WERI-Rb-1 (cell line): ENCODE data around the gene ZNF263.
"Not testable (repeated sequence)": the region's sequence is repeated elsewhere in the genome, so short reads cannot be mapped to it uniquely, and the experiment has no call there.

ENCODE experiments used
- DNase-seq: peaks from one replicate; pipeline ENCODE4 v3.0.0-alpha.2; 2020
- H3K27ac ChIP-seq: fragments of 250-450 bp; sonication (Bioruptor Pico); 2 replicates; pipeline ENCODE4 v1.5.1; 2020; ENCODE audit warnings: mild to moderate bottlenecking, moderate library complexity
- H3K27me3 ChIP-seq: fragments of 250-450 bp; sonication (Bioruptor Pico); 2 replicates; pipeline ENCODE4 v1.5.1; 2021; ENCODE audit warnings: mild to moderate bottlenecking, low read depth, moderate library complexity; ENCODE audit not compliant: insufficient read depth, severe bottlenecking
- H3K36me3 ChIP-seq: fragments of 250-450 bp; sonication (Bioruptor Pico); 2 replicates; pipeline ENCODE4 v1.5.1; 2020; ENCODE audit warnings: mild to moderate bottlenecking, moderate library complexity
- H3K4me3 ChIP-seq: 2 replicates; pipeline ENCODE4 v1.5.1; 2011; ENCODE audit warnings: low read depth, mild to moderate bottlenecking, control low read depth, low read length
- H3K9me3 ChIP-seq: fragments of 250-450 bp; sonication (Bioruptor Pico); 2 replicates; pipeline ENCODE4 v1.5.1; 2021; ENCODE audit warnings: mild to moderate bottlenecking, moderate library complexity; ENCODE audit not compliant: severe bottlenecking
- TF ChIP-seq, protein P1 (sequence below): IDR thresholded peaks from 2 replicates; pipeline ENCODE4 v1.5.1; 2011; ENCODE audit warnings: low read depth, mild to moderate bottlenecking, control low read depth, inconsistent platforms, low read length

The ZNF263 gene

DNA sequence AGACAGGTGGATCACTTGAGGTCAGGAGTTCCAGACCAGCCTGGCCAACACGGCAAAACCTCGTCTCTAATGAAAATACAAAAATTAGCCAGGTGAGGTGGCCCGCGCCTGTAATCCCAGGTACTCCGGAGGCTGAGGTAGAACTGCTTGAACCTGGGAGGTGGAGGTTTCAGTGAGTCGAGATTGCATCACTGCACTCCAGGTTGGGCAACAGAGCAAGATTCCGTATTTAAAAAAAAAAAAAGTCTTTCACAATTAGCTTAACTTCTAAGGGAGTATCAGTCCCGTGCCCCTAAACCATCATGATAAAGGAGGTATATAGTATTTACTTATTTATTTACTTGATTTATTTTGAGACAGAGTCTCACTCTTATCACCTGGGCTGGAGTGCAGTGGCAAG is 23.5 kb upstream of the ZNF263 start:
- H3K36me3 ChIP-seq, result no peaks in the 10 kb centered on the region
- TF ChIP-seq, protein P1, sequence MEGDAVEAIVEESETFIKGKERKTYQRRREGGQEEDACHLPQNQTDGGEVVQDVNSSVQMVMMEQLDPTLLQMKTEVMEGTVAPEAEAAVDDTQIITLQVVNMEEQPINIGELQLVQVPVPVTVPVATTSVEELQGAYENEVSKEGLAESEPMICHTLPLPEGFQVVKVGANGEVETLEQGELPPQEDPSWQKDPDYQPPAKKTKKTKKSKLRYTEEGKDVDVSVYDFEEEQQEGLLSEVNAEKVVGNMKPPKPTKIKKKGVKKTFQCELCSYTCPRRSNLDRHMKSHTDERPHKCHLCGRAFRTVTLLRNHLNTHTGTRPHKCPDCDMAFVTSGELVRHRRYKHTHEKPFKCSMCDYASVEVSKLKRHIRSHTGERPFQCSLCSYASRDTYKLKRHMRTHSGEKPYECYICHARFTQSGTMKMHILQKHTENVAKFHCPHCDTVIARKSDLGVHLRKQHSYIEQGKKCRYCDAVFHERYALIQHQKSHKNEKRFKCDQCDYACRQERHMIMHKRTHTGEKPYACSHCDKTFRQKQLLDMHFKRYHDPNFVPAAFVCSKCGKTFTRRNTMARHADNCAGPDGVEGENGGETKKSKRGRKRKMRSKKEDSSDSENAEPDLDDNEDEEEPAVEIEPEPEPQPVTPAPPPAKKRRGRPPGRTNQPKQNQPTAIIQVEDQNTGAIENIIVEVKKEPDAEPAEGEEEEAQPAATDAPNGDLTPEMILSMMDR, result no peak
- H3K4me3 ChIP-seq, result no peak overlapping the region
- no peaks in the 10 kb centered on the region for H3K27me3 ChIP-seq
- DNase-seq, result no peak
- H3K27ac ChIP-seq, result no peak overlapping the region
- H3K9me3 ChIP-seq, result no peaks in the 10 kb centered on the region

DNA sequence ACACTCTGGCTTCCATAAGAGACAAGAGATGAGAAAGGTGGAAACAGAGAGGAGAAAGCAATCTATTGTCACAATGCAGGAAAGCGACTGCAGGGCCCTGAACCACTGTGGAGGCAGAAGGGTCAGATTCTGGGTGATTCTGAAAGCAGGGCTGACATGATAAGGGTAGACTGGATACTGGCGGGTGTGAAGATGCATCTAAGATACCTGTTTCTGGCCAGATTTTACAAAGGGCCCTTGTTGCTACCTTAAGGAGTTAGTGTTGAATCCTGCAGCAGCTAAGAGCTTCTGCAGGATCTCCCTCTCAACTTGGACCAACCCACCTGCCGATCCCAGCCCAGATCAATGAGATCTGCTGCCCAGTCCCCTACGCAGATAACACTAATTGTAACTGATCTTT is 20.8 kb upstream of the ZNF263 start:
- no peak overlapping the region for H3K27ac ChIP-seq
- H3K9me3 ChIP-seq, result no peaks in the 10 kb centered on the region
- no peak overlapping the region for H3K4me3 ChIP-seq
- TF ChIP-seq, protein P1, result no peak
- no peaks in the 10 kb centered on the region for H3K36me3 ChIP-seq
- DNase-seq, result no peak
- H3K27me3 ChIP-seq, result no peaks in the 10 kb centered on the region

DNA sequence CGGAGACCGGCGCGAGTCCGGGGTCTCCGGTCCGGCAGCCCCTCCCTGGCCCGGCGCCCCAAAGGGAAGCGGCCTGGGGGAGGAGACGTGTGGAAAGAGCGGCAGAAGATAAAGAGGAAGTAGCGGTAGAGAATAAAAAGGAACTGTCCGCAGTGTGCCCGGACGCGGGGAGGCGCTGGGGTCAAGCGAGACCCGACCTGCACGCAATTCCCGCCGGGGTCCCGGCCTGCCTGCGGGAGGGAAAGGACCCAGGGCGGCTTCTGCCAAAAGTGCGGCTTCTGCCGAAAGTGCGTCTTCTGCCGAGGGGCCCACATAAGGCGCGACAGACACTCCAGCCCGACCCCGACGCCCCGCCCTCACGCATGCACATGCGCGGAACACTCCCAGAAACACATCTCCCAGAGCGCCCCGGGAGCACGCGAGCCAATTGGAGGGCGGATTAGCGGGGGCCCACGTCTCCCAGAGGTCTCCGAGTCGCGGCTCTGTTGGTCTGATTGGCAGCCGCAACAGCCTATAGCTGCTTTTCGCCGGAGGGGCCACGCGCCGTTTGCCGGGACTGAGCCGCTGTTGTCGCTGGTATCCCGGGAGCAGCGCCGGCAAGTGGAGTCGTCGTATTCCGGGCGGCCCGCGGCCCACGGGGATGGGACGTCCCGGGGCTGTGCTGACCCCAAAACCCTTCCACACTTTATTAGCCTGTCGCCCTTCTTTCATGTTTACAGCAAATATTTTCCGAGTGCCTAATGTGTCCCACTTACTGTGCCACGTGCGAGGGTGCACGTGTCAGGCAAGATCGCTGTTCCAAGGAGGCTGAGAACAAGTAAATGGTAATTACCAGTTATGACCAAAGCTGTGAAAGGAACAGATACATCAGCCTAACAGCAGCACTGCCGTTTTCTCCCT is 18.9 kb upstream of the ZNF263 start:
- Histone ChIP-seq H3K9me3 (no peaks in the 10 kb centered on the region), H3K36me3 (no peaks in the 10 kb centered on the region), H3K27ac (peak overlapping the region; percentile 95), H3K27me3 (no peaks in the 10 kb centered on the region), H3K4me3 (peak overlapping the region; percentile 72)
- TF ChIP-seq, protein P1, result peak; percentile 51
- peak; percentile 99 for DNase-seq

DNA sequence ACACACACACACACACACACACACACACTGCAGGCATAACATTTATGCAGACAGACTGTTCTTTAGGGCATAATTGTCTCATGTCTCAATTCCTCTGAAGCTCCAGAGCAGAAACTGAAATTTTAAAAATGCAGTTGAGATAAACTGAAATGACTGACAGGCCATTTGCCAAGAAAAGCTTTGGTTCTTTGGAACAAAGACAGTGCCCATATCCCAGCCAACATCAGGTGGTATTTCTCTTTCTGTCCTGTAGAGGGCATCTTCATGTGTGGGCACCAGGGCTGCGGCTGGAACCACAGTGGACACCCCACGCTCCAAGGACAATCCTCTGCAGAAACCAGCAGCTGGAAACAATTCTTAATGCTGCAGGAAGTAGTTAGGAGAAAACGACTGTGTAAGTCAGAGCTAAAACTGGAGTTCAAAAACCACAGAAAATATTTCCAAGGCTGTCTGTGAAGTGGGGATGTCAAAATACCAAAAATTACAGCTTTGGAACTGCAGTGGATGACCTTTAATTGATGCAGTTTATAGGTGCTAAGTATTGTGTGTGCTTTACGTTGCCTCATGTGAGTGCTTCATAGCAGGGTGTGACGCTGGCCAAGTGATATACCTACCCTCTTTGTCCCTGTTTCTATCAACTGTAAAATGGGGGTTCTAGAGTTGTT is 16.3 kb upstream of the ZNF263 start:
- peak; percentile 47 for DNase-seq
- Histone ChIP-seq H3K27me3 (no peaks in the 10 kb centered on the region), H3K9me3 (peaks cover 3% of the 10 kb centered on the region), H3K27ac (no peak overlapping the region; the same call in 1 of the 2 replicates), H3K36me3 (no peaks in the 10 kb centered on the region), H3K4me3 (no peak overlapping the region)
- TF ChIP-seq, protein P1, result peak; percentile 75

DNA sequence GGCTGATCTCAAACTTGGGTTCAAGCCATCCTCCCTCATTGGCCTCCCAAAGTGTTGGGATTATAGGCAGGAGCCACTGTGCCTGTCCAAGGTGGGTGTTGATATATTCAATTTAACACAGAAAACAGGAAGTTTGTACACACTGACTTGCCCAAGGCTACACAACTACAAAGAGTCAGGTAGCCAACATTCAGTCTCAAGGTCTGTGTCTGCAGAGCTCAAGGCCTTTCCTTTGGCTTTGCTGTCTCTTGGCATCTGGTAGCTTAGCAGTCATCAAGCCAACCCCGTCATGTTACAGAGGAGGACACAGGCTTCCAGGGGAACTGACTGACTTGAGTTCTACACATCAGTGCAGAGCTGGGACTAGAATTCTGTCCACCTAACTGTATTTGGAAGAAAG is 15.0 kb upstream of the ZNF263 start:
- TF ChIP-seq, protein P1, result no peak
- H3K27me3 ChIP-seq, result no peaks in the 10 kb centered on the region
- no peak for DNase-seq

DNA sequence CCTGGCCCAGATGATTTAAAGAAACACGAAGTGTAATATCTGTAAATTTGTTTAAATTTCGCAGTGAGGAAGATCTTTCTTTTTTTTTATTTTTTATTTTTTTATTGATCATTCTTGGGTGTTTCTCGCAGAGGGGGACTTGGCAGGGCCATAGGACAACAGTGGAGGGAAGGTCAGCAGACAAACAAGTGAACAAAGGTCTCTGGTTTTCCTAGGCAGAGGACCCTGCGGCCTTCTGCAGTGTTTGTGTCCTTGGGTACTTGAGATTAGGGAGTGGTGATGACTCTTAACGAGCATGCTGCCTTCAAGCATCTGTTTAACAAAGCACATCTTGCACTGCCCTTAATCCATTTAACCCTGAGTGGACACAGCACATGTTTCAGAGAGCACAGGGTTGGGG is 12.6 kb upstream of the ZNF263 start:
- not testable (repeated sequence) for H3K36me3 ChIP-seq, H3K27me3 ChIP-seq, H3K4me3 ChIP-seq, DNase-seq, H3K9me3 ChIP-seq
- H3K27ac ChIP-seq, result peak overlapping the region; percentile 66

More for the DNA sequence above, 15.0 kb upstream of the ZNF263 start:
- Histone ChIP-seq H3K36me3 (no peaks in the 10 kb centered on the region), H3K4me3 (no peak overlapping the region), H3K27ac (no peak overlapping the region), H3K9me3 (peaks cover 3% of the 10 kb centered on the region)

DNA sequence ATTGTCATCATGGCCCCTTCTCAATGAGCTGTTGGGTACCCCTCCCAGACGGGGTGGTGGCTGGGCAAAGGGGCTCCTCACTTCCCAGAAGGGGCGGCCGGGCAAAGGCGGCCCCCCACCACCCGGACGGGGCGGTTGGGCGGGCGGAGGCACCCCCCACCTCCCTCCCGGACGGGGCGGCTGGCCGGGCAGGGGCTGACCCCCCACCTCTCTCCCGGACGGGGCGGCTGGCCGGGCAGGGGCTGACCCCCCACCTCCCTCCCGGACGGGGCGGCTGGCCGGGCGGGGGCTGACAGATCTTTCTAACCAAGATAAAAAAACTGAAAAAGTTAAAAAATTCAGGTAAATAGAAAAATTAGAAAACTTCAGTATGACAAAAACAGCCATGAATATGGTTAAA is 12.0 kb upstream of the ZNF263 start:
- H3K27me3 ChIP-seq, H3K4me3 ChIP-seq, H3K36me3 ChIP-seq, H3K27ac ChIP-seq, DNase-seq, H3K9me3 ChIP-seq: not testable (repeated sequence)
